Neural crest cell (in vitro differentiated cells): ENCODE measurements around the gene NINJ1. TPM values are rescaled to one million over a fixed set of nuclear protein-coding genes. Genes with fewer than 3 reads are reported as not detected.

ENCODE experiments used
- DNase-seq: peaks from one replicate; pipeline ENCODE4 v3.0.0; 2021; ENCODE audit warnings: low read depth, mixed read lengths, low spot score
- H3K27ac Mint-ChIP-seq: one replicate; pipeline ENCODE4 v1.8.0; 2021; ENCODE audit warnings: mild to moderate bottlenecking, mixed read lengths; ENCODE audit not compliant: unreplicated experiment
- H3K27me3 Mint-ChIP-seq: 2 replicates; pipeline ENCODE4 v1.8.0; 2021; ENCODE audit warnings: low read depth, mild to moderate bottlenecking, mixed read lengths
- H3K36me3 Mint-ChIP-seq: 2 replicates; pipeline ENCODE4 v1.8.0; 2021; ENCODE audit warnings: low read depth, mild to moderate bottlenecking, mixed read lengths
- H3K4me1 Mint-ChIP-seq: 2 replicates; pipeline ENCODE4 v1.8.0; 2021; ENCODE audit warnings: mixed read lengths
- H3K4me3 Mint-ChIP-seq: one replicate; pipeline ENCODE4 v1.8.0; 2021; ENCODE audit warnings: mild to moderate bottlenecking, mixed read lengths
- H3K9me3 Mint-ChIP-seq: 2 replicates; pipeline ENCODE4 v1.8.0; 2021; ENCODE audit warnings: mixed read lengths
- total RNA-seq: library from RNA; stranded (reverse); gene quantifications from 2 replicates; pipeline ENCODE4 v1.2.1, GENCODE V29; 2021
- TF ChIP-seq, protein P1 (sequence below): fragments of 200-600 bp; sonication (generic); conservative IDR thresholded peaks from 2 replicates; pipeline ENCODE4 v1.5.0; 2021; ENCODE audit warnings: antibody characterized with exemption, mild to moderate bottlenecking

The NINJ1 gene
- total RNA-seq, 1 donor from 2014 or later: 17.8 TPM

DNA sequence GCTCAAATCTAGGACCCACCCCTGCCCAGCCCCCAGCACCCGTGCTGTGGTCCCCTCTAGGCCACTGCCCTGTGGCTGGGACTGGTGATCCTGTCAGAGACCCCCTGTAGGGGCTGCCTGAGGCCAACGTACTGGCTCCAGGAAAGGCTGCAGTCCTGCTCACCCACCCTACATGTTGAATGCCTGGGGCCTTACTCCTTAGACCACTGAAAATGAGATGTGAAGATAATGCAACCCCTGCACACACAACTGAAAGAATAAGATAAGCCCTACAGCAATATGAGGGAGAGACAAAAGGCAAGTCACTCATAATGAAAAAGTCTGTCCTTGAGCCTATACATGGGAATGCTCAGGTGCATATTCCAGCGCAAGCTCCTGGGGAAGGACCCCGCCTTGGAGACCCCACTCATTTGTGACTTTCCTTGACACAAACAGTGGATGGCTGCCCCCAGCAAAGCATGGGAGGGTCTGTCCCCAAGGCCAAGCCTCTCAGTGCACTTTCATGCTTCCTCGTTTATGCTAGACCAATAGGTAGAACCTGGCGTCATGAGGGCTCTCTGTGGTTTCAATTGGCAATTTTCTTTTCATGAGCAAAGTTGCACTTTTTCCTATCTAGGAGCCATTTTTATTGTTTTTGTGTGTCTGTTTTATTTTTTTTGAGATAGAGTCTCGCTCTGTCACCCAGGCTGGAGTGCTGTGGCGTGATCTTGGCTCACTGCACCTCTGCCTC, 37.4 kb upstream of the NINJ1 start:
- TF ChIP-seq, protein P1, sequence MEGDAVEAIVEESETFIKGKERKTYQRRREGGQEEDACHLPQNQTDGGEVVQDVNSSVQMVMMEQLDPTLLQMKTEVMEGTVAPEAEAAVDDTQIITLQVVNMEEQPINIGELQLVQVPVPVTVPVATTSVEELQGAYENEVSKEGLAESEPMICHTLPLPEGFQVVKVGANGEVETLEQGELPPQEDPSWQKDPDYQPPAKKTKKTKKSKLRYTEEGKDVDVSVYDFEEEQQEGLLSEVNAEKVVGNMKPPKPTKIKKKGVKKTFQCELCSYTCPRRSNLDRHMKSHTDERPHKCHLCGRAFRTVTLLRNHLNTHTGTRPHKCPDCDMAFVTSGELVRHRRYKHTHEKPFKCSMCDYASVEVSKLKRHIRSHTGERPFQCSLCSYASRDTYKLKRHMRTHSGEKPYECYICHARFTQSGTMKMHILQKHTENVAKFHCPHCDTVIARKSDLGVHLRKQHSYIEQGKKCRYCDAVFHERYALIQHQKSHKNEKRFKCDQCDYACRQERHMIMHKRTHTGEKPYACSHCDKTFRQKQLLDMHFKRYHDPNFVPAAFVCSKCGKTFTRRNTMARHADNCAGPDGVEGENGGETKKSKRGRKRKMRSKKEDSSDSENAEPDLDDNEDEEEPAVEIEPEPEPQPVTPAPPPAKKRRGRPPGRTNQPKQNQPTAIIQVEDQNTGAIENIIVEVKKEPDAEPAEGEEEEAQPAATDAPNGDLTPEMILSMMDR: no peak
- no peak overlapping the region for H3K4me3 Mint-ChIP-seq
- H3K27ac Mint-ChIP-seq: no peak overlapping the region
- H3K4me1 Mint-ChIP-seq: peaks cover 7% of the 10 kb centered on the region
- no peak for DNase-seq
- no peaks in the 10 kb centered on the region for H3K36me3 Mint-ChIP-seq
- H3K27me3 Mint-ChIP-seq: no peaks in the 10 kb centered on the region
- no peaks in the 10 kb centered on the region for H3K9me3 Mint-ChIP-seq

DNA sequence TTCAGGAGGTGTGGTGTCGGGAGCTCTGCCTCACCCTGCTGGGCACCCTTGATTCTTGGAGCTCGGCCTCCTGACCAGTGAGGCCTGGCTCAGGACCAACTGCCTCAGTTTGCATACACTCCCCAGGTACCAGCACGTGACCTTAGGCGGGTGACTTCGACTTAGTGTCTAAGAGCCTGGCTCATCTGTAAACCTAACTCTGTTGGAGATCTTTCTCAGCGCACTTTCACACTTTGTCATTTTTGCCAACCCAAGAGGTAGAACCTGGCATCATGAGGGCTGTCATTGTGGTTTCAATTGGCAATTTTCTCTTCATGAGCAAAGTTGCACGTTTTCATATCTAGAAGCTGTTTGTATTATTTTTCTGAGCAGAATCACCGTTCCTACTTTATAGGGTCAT, 36.5 kb upstream of the NINJ1 start:
- no peak for DNase-seq
- H3K4me3 Mint-ChIP-seq: no peak overlapping the region
- TF ChIP-seq, protein P1: no peak
- H3K9me3 Mint-ChIP-seq: no peaks in the 10 kb centered on the region
- no peaks in the 10 kb centered on the region for H3K27me3 Mint-ChIP-seq
- H3K36me3 Mint-ChIP-seq: no peaks in the 10 kb centered on the region
- H3K27ac Mint-ChIP-seq: no peak overlapping the region
- peaks cover 7% of the 10 kb centered on the region for H3K4me1 Mint-ChIP-seq

DNA sequence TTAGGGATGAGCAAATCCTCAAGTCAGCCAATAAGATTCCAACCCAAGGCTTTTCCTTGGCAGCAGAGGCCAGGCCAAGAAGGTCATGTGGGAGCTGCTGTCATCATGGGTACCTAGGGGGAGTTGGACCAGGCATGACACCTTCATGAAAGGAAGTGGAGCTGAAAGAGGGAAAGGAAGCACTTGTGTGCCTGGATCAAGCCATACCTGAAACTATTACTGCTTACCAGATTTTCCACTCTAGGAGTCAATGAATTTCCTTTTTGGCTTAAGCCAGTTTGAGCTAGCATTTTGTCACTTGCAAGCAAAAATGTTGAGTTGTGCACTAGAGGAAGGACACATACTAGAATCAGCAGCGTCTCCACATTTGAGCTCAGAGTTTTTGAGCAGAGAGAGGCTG, 35.4 kb upstream of the NINJ1 start:
- Mint-ChIP-seq H3K4me3 (no peak overlapping the region), H3K9me3 (no peaks in the 10 kb centered on the region), H3K27ac (no peak overlapping the region), H3K27me3 (no peaks in the 10 kb centered on the region), H3K4me1 (peaks cover 7% of the 10 kb centered on the region), H3K36me3 (no peaks in the 10 kb centered on the region)
- DNase-seq: no peak
- TF ChIP-seq, protein P1: no peak

DNA sequence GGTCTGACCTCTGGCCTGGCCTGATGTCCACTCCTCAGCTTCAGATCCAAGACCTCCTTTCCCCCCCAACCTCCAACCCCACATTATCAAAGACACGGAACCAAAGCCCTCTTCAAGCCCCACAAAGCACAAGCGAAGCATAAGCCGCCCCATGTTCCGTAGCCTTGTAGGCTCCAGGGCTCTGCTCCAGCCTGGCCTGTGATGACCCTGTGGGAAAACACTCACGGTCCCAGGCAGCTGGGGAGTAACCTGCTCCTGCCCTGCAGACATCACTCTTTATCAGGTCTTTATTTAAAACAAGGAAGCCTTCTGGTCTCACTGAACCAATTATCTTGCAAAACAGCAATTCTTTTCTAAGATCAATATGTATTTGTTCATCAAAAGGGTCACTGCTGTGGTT, 34.5 kb upstream of the NINJ1 start:
- no peak overlapping the region for H3K27ac Mint-ChIP-seq
- TF ChIP-seq, protein P1: no peak
- H3K27me3 Mint-ChIP-seq: no peaks in the 10 kb centered on the region
- peaks cover 2% of the 10 kb centered on the region for H3K4me1 Mint-ChIP-seq
- H3K4me3 Mint-ChIP-seq: no peak overlapping the region
- DNase-seq: no peak
- H3K36me3 Mint-ChIP-seq: no peaks in the 10 kb centered on the region
- H3K9me3 Mint-ChIP-seq: no peaks in the 10 kb centered on the region

DNA sequence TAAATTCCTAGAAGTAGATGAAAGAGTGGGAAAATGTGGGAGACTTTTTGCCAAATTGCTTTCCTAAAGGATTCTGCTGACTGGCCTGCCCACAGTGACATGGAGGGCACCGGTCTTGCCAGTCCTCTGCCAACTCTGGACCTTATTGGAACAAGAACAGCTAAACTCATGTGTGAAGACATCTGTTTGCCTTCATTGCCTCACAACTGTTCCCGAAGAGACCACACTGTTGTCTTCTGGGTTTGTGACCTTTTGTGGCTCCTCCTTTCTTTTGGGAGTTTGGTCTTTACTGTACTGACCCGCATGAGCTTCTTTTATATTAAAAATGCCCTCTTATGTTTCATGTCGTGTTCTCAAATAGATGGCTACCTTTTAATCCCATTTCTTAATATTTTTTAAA, 33.8 kb upstream of the NINJ1 start:
- no peak overlapping the region for H3K4me3 Mint-ChIP-seq
- no peaks in the 10 kb centered on the region for H3K36me3 Mint-ChIP-seq
- no peaks in the 10 kb centered on the region for H3K9me3 Mint-ChIP-seq
- H3K4me1 Mint-ChIP-seq: no peaks in the 10 kb centered on the region
- no peak overlapping the region for H3K27ac Mint-ChIP-seq
- TF ChIP-seq, protein P1: no peak
- no peak for DNase-seq
- no peaks in the 10 kb centered on the region for H3K27me3 Mint-ChIP-seq
